ENCODE data around the gene KCNK6.

DNA sequence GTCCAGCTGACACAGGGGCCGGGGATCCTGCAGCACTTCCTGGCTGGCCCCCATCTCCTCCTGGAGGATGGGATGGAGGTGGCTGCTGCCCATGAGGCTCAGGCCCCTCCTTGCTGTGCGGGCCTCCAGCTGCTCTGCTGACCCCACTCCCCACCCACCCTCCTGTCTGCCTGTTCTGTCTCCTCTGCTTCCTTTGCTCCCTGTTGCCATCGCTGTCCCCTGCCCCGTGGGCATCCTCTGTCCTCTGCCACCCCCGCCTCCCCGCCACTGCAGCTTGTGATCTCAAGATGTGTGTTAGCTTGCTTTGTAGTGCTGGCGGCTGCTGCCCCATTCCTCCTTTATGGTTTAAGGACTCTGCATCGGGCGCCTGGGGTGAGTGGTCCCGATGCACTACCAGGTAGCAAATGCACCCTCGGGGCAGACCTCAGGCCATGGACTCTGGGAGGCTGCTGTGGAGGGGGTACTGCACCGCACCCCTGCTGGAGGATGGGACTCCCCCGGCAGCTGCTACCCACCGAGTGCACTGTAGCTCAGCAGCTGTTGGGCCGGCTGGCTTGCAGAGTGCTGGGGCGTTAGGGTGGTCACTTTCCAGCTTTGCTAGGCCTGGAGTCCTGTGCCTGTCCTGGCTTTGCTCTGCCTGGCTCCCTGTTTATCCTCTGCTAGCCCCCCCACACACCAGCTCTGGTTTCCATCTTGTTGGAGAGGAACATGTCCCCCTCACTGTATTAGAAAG is 31.4 kb upstream of the KCNK6 start:
- TF ChIP-seq CREM (IDR thresholded peaks at IDR 0.05; ENCODE audit: low read depth) (no peak), EGR1 (IDR thresholded peaks at IDR 0.05; ENCODE audit: borderline replicate concordance in 1 of 2, low read depth in 2 of 2, low read length in 2 of 2) (no peak), RAD21 (IDR thresholded peaks at IDR 0.05; ENCODE audit: insufficient read depth, low read depth, low read length) (no peak), GABPA (IDR thresholded peaks at IDR 0.05; ENCODE audit: low read depth) (no peak), POLR2AphosphoS5 (IDR thresholded peaks at IDR 0.05; ENCODE audit: low read length) (no peak), EZH2 (IDR thresholded peaks at IDR 0.05; ENCODE audit: borderline replicate concordance, control insufficient read depth, low read depth, low read length) (no peak), SIN3A (IDR thresholded peaks at IDR 0.05; ENCODE audit: low read depth, low read length) (no peak)
- TF ChIP-seq, protein P1, sequence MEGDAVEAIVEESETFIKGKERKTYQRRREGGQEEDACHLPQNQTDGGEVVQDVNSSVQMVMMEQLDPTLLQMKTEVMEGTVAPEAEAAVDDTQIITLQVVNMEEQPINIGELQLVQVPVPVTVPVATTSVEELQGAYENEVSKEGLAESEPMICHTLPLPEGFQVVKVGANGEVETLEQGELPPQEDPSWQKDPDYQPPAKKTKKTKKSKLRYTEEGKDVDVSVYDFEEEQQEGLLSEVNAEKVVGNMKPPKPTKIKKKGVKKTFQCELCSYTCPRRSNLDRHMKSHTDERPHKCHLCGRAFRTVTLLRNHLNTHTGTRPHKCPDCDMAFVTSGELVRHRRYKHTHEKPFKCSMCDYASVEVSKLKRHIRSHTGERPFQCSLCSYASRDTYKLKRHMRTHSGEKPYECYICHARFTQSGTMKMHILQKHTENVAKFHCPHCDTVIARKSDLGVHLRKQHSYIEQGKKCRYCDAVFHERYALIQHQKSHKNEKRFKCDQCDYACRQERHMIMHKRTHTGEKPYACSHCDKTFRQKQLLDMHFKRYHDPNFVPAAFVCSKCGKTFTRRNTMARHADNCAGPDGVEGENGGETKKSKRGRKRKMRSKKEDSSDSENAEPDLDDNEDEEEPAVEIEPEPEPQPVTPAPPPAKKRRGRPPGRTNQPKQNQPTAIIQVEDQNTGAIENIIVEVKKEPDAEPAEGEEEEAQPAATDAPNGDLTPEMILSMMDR (IDR thresholded peaks at IDR 0.05 in 2 of 3, conservative IDR thresholded peaks at IDR 0.05 in 1 of 3; ENCODE audit: control insufficient read depth in 2 of 3, extremely low read depth in 1 of 3, insufficient read depth in 1 of 3, low read depth in 3 of 3, low read length in 3 of 3), result no peak
